Loucy (cell line): Measurements from ENCODE around the gene MGAT4C.

ENCODE experiments used
- H2AFZ ChIP-seq: fragments of 200-600 bp; sonication (generic); 2 replicates; pipeline ENCODE4 v1.6.0; 2016; ENCODE audit warnings: antibody characterized with exemption, mild to moderate bottlenecking, low read length, moderate library complexity
- H3F3A ChIP-seq: fragments of 200-600 bp; 2 replicates; pipeline ENCODE4 v1.6.0; 2016; ENCODE audit warnings: antibody characterized with exemption, low read depth, mild to moderate bottlenecking
- H3K27me3 ChIP-seq: fragments of 200-600 bp; sonication (generic); 2 replicates; pipeline ENCODE4 v1.6.1; 2014; ENCODE audit warnings: low read length, mild to moderate bottlenecking; ENCODE audit not compliant: insufficient read depth, poor library complexity, severe bottlenecking
- H3K36me3 ChIP-seq: fragments of 200-600 bp; sonication (generic); 2 replicates; pipeline ENCODE4 v1.6.1; 2016; ENCODE audit warnings: low read length; ENCODE audit not compliant: insufficient read depth
- H3K4me1 ChIP-seq: fragments of 200-600 bp; sonication (generic); 2 replicates; pipeline ENCODE4 v1.5.1; 2014; ENCODE audit warnings: low read length, mild to moderate bottlenecking; ENCODE audit not compliant: insufficient read depth, poor library complexity, severe bottlenecking
- H3K4me2 ChIP-seq: fragments of 200-600 bp; sonication (generic); 2 replicates; pipeline ENCODE4 v1.6.0; 2014; ENCODE audit warnings: antibody characterized with exemption, low read length, low read depth, mild to moderate bottlenecking; ENCODE audit not compliant: poor library complexity, severe bottlenecking
- H3K4me3 ChIP-seq: fragments of 200-600 bp; sonication (generic); 2 replicates; pipeline ENCODE4 v1.5.1; 2014; ENCODE audit warnings: low read length, mild to moderate bottlenecking, mixed read lengths; ENCODE audit not compliant: poor library complexity, severe bottlenecking
- H3K79me2 ChIP-seq: fragments of 200-600 bp; sonication (generic); 2 replicates; pipeline ENCODE4 v1.6.1; 2014; ENCODE audit warnings: low read length; ENCODE audit not compliant: insufficient read depth
- H3K9ac ChIP-seq: fragments of 200-600 bp; sonication (generic); 2 replicates; pipeline ENCODE4 v1.6.0; 2014; ENCODE audit warnings: mild to moderate bottlenecking, low read depth, low read length, moderate library complexity; ENCODE audit not compliant: poor library complexity, severe bottlenecking
- H3K9me2 ChIP-seq: fragments of 200-600 bp; sonication (generic); replicated peaks from 2 replicates; pipeline ENCODE4 v1.6.1; 2016; ENCODE audit warnings: low read depth, low read length, mixed read lengths
- H3K9me3 ChIP-seq: fragments of 200-600 bp; sonication (generic); 2 replicates; pipeline ENCODE4 v1.6.1; 2014; ENCODE audit warnings: mild to moderate bottlenecking, antibody characterized with exemption, low read length, low read depth; ENCODE audit not compliant: insufficient read depth
- H4K20me1 ChIP-seq: fragments of 200-600 bp; sonication (generic); 2 replicates; pipeline ENCODE4 v1.6.0; 2014; ENCODE audit warnings: antibody characterized with exemption, low read length, mild to moderate bottlenecking; ENCODE audit not compliant: insufficient read depth, poor library complexity, severe bottlenecking
- EZH2phosphoT487 ChIP-seq: fragments of 200-600 bp; IDR thresholded peaks from 2 replicates; pipeline ENCODE4 v1.6.1; 2018; ENCODE audit warnings: antibody characterized with exemption, mild to moderate bottlenecking, moderate library complexity, borderline replicate concordance
- TF ChIP-seq, protein P1 (sequence below): fragments of 200-600 bp; sonication (generic); conservative IDR thresholded peaks from 2 replicates; pipeline ENCODE4 v1.5.1; 2014; ENCODE audit warnings: mild to moderate bottlenecking, antibody characterized with exemption, low read length

The MGAT4C gene

GRCh38 chr12:86234316-86234855 lies 21.8 kb downstream of the MGAT4C start:
- no peak overlapping the region for H3K4me2 ChIP-seq
- H3K9me2 ChIP-seq = no peaks in the 10 kb centered on the region
- TF ChIP-seq EZH2phosphoT487 = no peak
- TF ChIP-seq, protein P1, sequence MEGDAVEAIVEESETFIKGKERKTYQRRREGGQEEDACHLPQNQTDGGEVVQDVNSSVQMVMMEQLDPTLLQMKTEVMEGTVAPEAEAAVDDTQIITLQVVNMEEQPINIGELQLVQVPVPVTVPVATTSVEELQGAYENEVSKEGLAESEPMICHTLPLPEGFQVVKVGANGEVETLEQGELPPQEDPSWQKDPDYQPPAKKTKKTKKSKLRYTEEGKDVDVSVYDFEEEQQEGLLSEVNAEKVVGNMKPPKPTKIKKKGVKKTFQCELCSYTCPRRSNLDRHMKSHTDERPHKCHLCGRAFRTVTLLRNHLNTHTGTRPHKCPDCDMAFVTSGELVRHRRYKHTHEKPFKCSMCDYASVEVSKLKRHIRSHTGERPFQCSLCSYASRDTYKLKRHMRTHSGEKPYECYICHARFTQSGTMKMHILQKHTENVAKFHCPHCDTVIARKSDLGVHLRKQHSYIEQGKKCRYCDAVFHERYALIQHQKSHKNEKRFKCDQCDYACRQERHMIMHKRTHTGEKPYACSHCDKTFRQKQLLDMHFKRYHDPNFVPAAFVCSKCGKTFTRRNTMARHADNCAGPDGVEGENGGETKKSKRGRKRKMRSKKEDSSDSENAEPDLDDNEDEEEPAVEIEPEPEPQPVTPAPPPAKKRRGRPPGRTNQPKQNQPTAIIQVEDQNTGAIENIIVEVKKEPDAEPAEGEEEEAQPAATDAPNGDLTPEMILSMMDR = no peak

GRCh38 chr12:86233126-86233525 lies 23.1 kb downstream of the MGAT4C start:
- no peaks in the 10 kb centered on the region for H4K20me1 ChIP-seq
- no peaks in the 10 kb centered on the region for H3K9me3 ChIP-seq

More at GRCh38 chr12:86234316-86234855, 21.8 kb downstream of the MGAT4C start:
- H3F3A ChIP-seq = no peaks in the 10 kb centered on the region
- no peaks in the 10 kb centered on the region for H3K36me3 ChIP-seq
- no peaks in the 10 kb centered on the region for H3K9me3 ChIP-seq
- no peak overlapping the region for H3K4me3 ChIP-seq
- H3K79me2 ChIP-seq = no peaks in the 10 kb centered on the region
- H3K27me3 ChIP-seq = no peaks in the 10 kb centered on the region
- no peak overlapping the region for H2AFZ ChIP-seq
- no peaks in the 10 kb centered on the region for H3K4me1 ChIP-seq
- H3K9ac ChIP-seq = no peak overlapping the region
- H4K20me1 ChIP-seq = no peaks in the 10 kb centered on the region

DNA sequence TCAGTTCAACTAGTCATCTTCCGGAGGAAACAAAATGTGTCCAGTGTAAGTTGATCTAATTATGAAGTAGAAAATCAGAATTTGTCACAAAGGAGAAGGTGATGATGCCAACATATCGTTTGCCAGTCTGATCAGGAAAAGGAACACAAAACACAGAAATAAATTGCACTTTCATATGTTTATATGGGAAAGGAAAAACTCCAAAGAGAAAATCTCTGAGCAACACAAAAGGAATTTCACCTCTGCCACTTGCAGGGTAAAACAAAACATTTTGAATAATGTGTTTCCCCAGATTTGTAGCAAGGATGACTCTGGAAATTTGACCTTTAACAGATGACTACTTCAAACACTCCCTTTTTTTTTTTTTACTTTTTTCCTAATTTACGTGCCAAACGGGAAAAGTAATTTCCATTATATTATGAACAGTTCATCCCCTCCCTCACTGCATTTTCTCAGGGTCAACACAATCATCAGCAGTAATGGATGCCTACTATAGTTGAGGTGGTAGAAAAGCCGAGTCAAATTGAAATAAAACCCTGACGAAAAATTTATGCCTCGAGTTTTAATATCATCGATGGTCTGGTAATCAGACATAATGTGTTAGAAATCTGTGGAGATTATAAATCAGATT lies 25.6 kb downstream of the MGAT4C start:
- TF ChIP-seq, protein P1 = no peak
- no peak for TF ChIP-seq EZH2phosphoT487
- H3F3A ChIP-seq = no peaks in the 10 kb centered on the region
- H3K4me1 ChIP-seq = no peaks in the 10 kb centered on the region
- no peaks in the 10 kb centered on the region for H4K20me1 ChIP-seq
- no peaks in the 10 kb centered on the region for H3K36me3 ChIP-seq
- H3K27me3 ChIP-seq = no peaks in the 10 kb centered on the region
- H3K9me2 ChIP-seq = no peaks in the 10 kb centered on the region
- no peak overlapping the region for H3K9ac ChIP-seq
- no peaks in the 10 kb centered on the region for H3K79me2 ChIP-seq
- H2AFZ ChIP-seq = no peak overlapping the region
- no peaks in the 10 kb centered on the region for H3K9me3 ChIP-seq
- H3K4me3 ChIP-seq = no peak overlapping the region
- H3K4me2 ChIP-seq = no peak overlapping the region

More at GRCh38 chr12:86233126-86233525, 23.1 kb downstream of the MGAT4C start:
- H3K4me2 ChIP-seq = no peak overlapping the region
- H2AFZ ChIP-seq = no peak overlapping the region
- no peaks in the 10 kb centered on the region for H3F3A ChIP-seq
- TF ChIP-seq EZH2phosphoT487 = no peak
- TF ChIP-seq, protein P1 = no peak
- no peaks in the 10 kb centered on the region for H3K36me3 ChIP-seq
- no peaks in the 10 kb centered on the region for H3K79me2 ChIP-seq
- H3K4me3 ChIP-seq = no peak overlapping the region
- no peaks in the 10 kb centered on the region for H3K9me2 ChIP-seq
- H3K9ac ChIP-seq = no peak overlapping the region
- H3K4me1 ChIP-seq = no peaks in the 10 kb centered on the region
- H3K27me3 ChIP-seq = no peaks in the 10 kb centered on the region
